Measurements from ENCODE around the gene TMEM19. TPM values are rescaled to one million over a fixed set of nuclear protein-coding genes. Genes with fewer than 3 reads are reported as not detected.

TMEM19 gene
- 16.8 and 19.3 TPM in 2 replicates for total RNA-seq

GRCh38 chr12:71685914-71686657 lies at the start of gene TMEM19:
Gene TMEM19, plus strand, starts transcription at chr12:71686082. Its CDS starts 599 bp downstream, at chr12:71686681.

DNA sequence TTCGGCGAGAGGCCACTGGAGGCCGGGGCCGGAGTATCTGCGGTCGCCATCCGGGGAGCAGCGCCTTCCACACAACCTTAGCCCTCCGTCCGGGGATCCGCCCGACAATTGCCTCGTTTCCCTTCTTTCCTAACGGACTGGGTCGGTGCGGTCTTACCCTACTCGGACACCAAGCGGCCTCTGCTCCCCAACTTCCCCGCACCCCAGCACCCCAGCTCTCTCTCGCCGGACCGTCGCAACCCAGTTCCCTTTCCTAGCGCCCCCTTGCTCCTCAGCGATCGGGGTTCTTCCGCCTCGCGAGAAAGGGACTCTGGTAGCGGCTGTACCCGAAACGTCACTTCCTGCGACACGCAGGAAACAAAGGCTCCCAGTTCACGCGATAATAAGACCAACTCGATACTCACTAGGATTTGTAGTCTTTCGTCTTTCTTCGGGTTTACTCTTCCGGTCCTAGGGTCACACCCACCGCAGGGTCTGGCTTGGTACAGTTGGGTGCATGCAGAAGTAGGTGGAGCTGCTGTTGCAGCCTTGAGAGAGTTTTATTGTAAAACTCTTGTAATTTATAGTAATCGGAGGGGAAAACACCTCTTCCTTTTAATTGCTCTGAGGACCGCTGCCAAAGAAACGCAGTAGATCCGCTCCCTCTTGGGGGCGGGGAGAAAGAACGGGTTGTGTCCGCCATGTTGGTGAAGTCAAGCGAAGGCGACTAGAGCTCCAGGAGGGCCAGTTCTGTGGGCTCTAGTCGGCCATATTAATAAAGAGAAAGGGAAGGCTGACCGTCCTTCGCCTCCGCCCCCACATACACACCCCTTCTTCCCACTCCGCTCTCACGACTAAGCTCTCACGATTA lies 22.1 kb upstream of the TMEM19 start, which contains the start of the genes THAP2 and ZFC3H1:
TSS of gene THAP2 (plus strand) at position 741 of the 850 bp plus-strand sequence. CDS start 209 bp downstream, outside the sequence.
TSS of gene ZFC3H1 (minus strand) at position 288 of the 850 bp plus-strand sequence. CDS start at position 50, 238 bp downstream.

Other genes starting within 250 kb of the TMEM19 start
- under 0.01 and 0.16 TPM in 2 replicates for gene LGR5, start 246.3 kb upstream of the TMEM19 start, total RNA-seq
- gene ZFC3H1, start 22.2 kb upstream of the TMEM19 start, total RNA-seq: 11.7 and 15.4 TPM in 2 replicates
- gene THAP2, start 21.8 kb upstream of the TMEM19 start, total RNA-seq: 1.4 and 3.4 TPM in 2 replicates
- gene RAB21, start 68.8 kb downstream of the TMEM19 start, total RNA-seq: 9.9 and 16.8 TPM in 2 replicates
- 15.7 and 19.3 TPM in 2 replicates for gene TBC1D15, start 153.7 kb downstream of the TMEM19 start, total RNA-seq